ENCODE data around the gene NEAT1. TPM values are rescaled to one million over a fixed set of nuclear protein-coding genes. Genes with fewer than 3 reads are reported as not detected.

Gene NEAT1
- total RNA-seq, 1 donor from 2014 or later = 114 TPM

GRCh38 chr11:65381716-65382032 lies 40.9 kb upstream of the NEAT1 start:
- peak overlapping the region; percentile 13 for H3K4me3 ChIP-seq (ENCODE audit: low read depth, low read length)
- FAIRE-seq = no peak
- no peak for TF ChIP-seq CTCF (IDR thresholded peaks at IDR 0.05; ENCODE audit: insufficient read depth, low read length, severe bottlenecking)
- peak; percentile 89 for DNase-seq (ENCODE audit: low read depth)
- no peaks in the 10 kb centered on the region for H3K27me3 ChIP-seq (ENCODE audit: control insufficient read depth, insufficient read depth, low read length)
- no peaks in the 10 kb centered on the region for H3K36me3 ChIP-seq (ENCODE audit: control insufficient read depth, insufficient read depth, low read length)

GRCh38 chr11:65382033-65382803 lies 40.4 kb upstream of the NEAT1 start, which contains the start of gene SLC25A45:
SLC25A45 (minus strand) TSS chr11:65382646; CDS start chr11:65381951, 695 bp downstream.
- H3K4me3 ChIP-seq (ENCODE audit: low read depth, low read length) = peak within 1 kb of the TSS; percentile 13
- TF ChIP-seq CTCF (IDR thresholded peaks at IDR 0.05; ENCODE audit: insufficient read depth, low read length, severe bottlenecking) = peak; percentile 86
- DNase-seq (ENCODE audit: low read depth) (peak; percentile 97), FAIRE-seq (no peak)
- H3K27me3 ChIP-seq (ENCODE audit: control insufficient read depth, insufficient read depth, low read length) = no peaks in the 10 kb centered on the region
- no peaks in the 10 kb centered on the region for H3K36me3 ChIP-seq (ENCODE audit: control insufficient read depth, insufficient read depth, low read length)

GRCh38 chr11:65382804-65383368 lies 39.7 kb upstream of the NEAT1 start:
- peak overlapping the region; percentile 0 for H3K4me3 ChIP-seq (ENCODE audit: low read depth, low read length)
- H3K27me3 ChIP-seq (ENCODE audit: control insufficient read depth, insufficient read depth, low read length) = no peaks in the 10 kb centered on the region
- no peak for TF ChIP-seq CTCF (IDR thresholded peaks at IDR 0.05; ENCODE audit: insufficient read depth, low read length, severe bottlenecking)
- DNase-seq (ENCODE audit: low read depth) = no peak
- FAIRE-seq = no peak
- H3K36me3 ChIP-seq (ENCODE audit: control insufficient read depth, insufficient read depth, low read length) = peaks cover 2% of the 10 kb centered on the region

- Histone ChIP-seq H3K36me3 (ENCODE audit: control insufficient read depth, insufficient read depth, low read length) (peaks cover 2% of the 10 kb centered on the region), H3K27me3 (ENCODE audit: control insufficient read depth, insufficient read depth, low read length) (no peaks in the 10 kb centered on the region), H3K4me3 (ENCODE audit: low read depth, low read length) (no peak overlapping the region)
- no peak for TF ChIP-seq CTCF (IDR thresholded peaks at IDR 0.05; ENCODE audit: insufficient read depth, low read length, severe bottlenecking)
- FAIRE-seq = no peak
- DNase-seq (ENCODE audit: low read depth) = no peak
Measured at GRCh38 chr11:65383778-65384177, 38.8 kb upstream of the NEAT1 start.

- FAIRE-seq (no peak), DNase-seq (ENCODE audit: low read depth) (no peak)
- Histone ChIP-seq H3K36me3 (ENCODE audit: control insufficient read depth, insufficient read depth, low read length) (peaks cover 7% of the 10 kb centered on the region), H3K27me3 (ENCODE audit: control insufficient read depth, insufficient read depth, low read length) (no peaks in the 10 kb centered on the region), H3K4me3 (ENCODE audit: low read depth, low read length) (no peak overlapping the region)
- TF ChIP-seq CTCF (IDR thresholded peaks at IDR 0.05; ENCODE audit: insufficient read depth, low read length, severe bottlenecking) = no peak
Measured at GRCh38 chr11:65384301-65384889, 38.2 kb upstream of the NEAT1 start.

Measured in bronchial epithelial cell (primary cell).